GM18909 (cell line): ENCODE measurements around the gene EPB41L4B.
"Not testable (repeated sequence)": the region's sequence is repeated elsewhere in the genome, so short reads cannot be mapped to it uniquely, and the experiment has no call there.

Experiments used
- ATAC-seq: cut with Tn5 transposase; IDR thresholded peaks from one replicate; pipeline ENCODE4 v1.9.1; 2021; ENCODE audit warnings: mild to moderate bottlenecking; ENCODE audit not compliant: unreplicated experiment, poor library complexity

EPB41L4B gene

DNA sequence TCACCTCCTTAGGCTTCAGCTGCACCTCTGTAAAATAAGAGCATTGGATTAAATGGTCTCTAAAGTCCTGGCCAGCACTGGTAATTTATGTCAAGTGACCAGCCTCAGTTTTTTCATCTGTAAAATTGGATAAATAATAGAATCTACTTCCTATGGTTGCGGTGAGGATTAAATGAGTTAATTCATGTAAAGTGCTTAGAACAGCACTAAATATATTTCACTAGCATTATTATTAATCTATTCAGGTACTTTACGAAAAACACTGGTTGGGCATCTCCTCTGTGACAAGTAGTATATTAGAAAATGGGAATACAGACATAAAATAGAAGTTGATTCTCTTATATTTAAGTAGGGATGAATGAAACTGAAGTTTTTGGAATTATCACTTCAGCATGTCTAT lies 187.3 kb downstream of the EPB41L4B start:
- ATAC-seq = no peak

GRCh38 chr9:109132567-109133021 lies 188.3 kb downstream of the EPB41L4B start:
- ATAC-seq = no peak

DNA sequence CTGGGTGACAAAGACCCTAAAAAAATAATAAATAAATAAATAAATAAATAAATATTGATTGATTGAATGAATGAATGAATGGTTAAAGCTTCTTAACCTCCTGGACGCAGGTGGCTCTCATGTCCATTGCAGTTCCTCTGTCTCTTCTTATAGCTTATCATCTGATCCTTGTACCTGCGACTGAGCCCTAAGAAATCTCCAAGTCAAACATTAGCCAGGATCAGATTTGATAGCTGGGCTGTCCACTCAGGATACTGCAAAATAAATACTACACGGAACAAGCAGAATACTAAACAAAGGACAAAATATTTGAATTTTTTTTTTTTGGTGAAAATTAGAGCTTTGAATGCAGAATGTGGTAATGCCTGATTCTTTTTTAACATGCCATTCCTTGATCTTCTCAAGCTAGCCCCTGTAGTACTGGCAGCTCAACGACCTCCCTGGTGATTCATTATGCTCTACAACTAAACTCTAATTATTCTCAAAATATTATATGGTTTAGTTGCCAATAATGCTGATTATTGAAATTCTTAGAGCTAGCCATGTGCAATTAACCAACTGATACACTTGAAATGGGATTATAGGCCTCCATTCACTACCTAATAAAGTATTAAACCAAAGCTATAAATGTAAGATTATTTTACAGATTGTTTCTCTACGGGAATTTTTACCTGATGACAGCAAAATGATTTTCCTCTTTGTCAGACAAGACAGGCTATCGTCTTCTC lies 191.2 kb downstream of the EPB41L4B start:
- no peak for ATAC-seq

DNA sequence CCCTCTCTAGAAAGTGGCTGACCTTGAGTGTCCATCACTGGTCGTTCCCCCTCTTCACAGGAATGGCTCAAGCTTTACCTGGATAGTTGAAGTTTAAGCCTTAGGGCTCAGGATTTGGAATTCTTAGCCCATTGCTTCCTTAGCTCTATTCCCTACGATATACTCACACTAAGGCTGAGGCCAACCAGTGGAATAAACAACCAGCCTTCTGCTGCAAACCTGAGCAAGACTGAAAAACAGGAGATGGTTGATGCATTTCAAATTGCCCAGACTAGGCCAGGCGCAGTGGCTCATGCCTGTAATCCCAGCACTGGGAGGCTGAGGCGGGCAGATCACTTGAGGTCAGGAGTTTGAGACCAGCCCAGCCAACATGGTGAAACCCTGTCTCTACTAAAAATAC lies 194.2 kb downstream of the EPB41L4B start:
- not testable (repeated sequence) for ATAC-seq

GRCh38 chr9:109124121-109124520 lies 196.7 kb downstream of the EPB41L4B start:
- no peak for ATAC-seq

GRCh38 chr9:109122726-109123621 lies 197.9 kb downstream of the EPB41L4B start:
- ATAC-seq = peak; percentile 36
